ENCODE results near the gene CSMD2. TPM values are rescaled to one million over a fixed set of nuclear protein-coding genes. Genes with fewer than 3 reads are reported as not detected.

Gene CSMD2
- total RNA-seq, 1 experiment from 2014 or later = 0.22 TPM

GRCh38 chr1:33667386-33668282 lies 497.4 kb downstream of the CSMD2 start:
- Histone ChIP-seq H3K9ac (ENCODE audit: low read length) (no peak overlapping the region), H3K9me2 (ENCODE audit: insufficient read depth) (no peaks in the 10 kb centered on the region), H3K36me3 (ENCODE audit: control insufficient read depth in 1 of 2, insufficient read depth in 2 of 2, low read length in 2 of 2) (no peaks in the 10 kb centered on the region), H3K27me3 (ENCODE audit: insufficient read depth, low read length) (peaks cover 40% of the 10 kb centered on the region), H3K27ac (ENCODE audit: low read depth, low read length) (no peak overlapping the region), H3K79me2 (ENCODE audit: insufficient read depth, low read length) (no peaks in the 10 kb centered on the region), H3K4me3 (replicated peaks in 1 of 2; ENCODE audit: low read depth in 1 of 2, low read length in 2 of 2) (no peak overlapping the region), H3K4me2 (ENCODE audit: low read length) (no peak overlapping the region), H3K9me3 (ENCODE audit: control insufficient read depth in 1 of 2, insufficient read depth in 1 of 2, low read depth in 1 of 2, low read length in 2 of 2) (no peaks in the 10 kb centered on the region), H3K4me1 (ENCODE audit: control insufficient read depth in 1 of 2, insufficient read depth in 2 of 2, low read length in 2 of 2) (no peaks in the 10 kb centered on the region), H4K20me1 (ENCODE audit: insufficient read depth) (no peaks in the 10 kb centered on the region), H2AFZ (ENCODE audit: low read depth, low read length, poor library complexity, severe bottlenecking) (no peak overlapping the region)
- CTCF ChIA-PET = no interaction called here
- TF ChIP-seq REST (IDR thresholded peaks at IDR 0.05; ENCODE audit: low read depth) (no peak), POLR2AphosphoS5 (IDR thresholded peaks at IDR 0.05; ENCODE audit: low read depth, low read length) (no peak), EGR1 (IDR thresholded peaks at IDR 0.05; ENCODE audit: low read depth) (no peak), ATF3 (IDR thresholded peaks at IDR 0.05) (no peak), JUND (IDR thresholded peaks at IDR 0.05) (no peak)
- intact Hi-C loops (cut with micrococcal nuclease) = no loop called here
- ATAC-seq (no peak), DNase-seq (ENCODE audit: low read depth, low spot score) (no peak)
- RAD21 ChIA-PET (ENCODE audit: low non-redundant PET in 1 of 2, low total read pairs in 2 of 2, uncharacterized antibody in 2 of 2, unreplicated experiment in 2 of 2) = no interaction called here
- no TSS peak for BruUV-seq (replicated peaks)
- POLR2A ChIA-PET = no interaction called here
